Esophagus muscularis mucosa (tissue), 3 donors: ENCODE results near the gene MRPS15.

Experiments used
- CTCF ChIP-seq, 3 experiments: fragments of 200-600 bp in 2 of 3; fragments of 450-650 bp in 1 of 3; sonication (generic) in 2 of 3; IDR thresholded peaks; one replicate each; pipeline ENCODE4 v1.5.1; 2017 to 2019; ENCODE audit warnings: antibody characterized with exemption in 3 of 3, mild to moderate bottlenecking in 2 of 3, moderate library complexity in 1 of 3
- POLR2A ChIP-seq: fragments of 450-650 bp; IDR thresholded peaks from one replicate; pipeline ENCODE4 v1.6.1; 2017; ENCODE audit warnings: antibody characterized with exemption, moderate library complexity, mild to moderate bottlenecking, low read depth

- TF ChIP-seq CTCF (IDR thresholded peaks at IDR 0.05) (no peak), POLR2A (no peak)
These were observed 5.0 kb upstream of the MRPS15 start for GRCh38 chr1:36469163-36469562.
